NCI-H128 (cell line): ENCODE data around the gene CARS2.
"Not testable (repeated sequence)": the region's sequence is repeated elsewhere in the genome, so short reads cannot be mapped to it uniquely, and the experiment has no call there.

ENCODE experiments used
- DNase-seq: peaks from one replicate; lab custom pipeline; 2025; ENCODE audit not compliant: unreplicated experiment; lab: John Stamatoyannopoulos, UW

Gene CARS2

GRCh38 chr13:110620596-110620995, 85.3 kb downstream of the CARS2 start:
- no peak for DNase-seq

GRCh38 chr13:110618780-110619179, 87.1 kb downstream of the CARS2 start:
- no peak for DNase-seq

GRCh38 chr13:110618167-110618566, 87.7 kb downstream of the CARS2 start:
- DNase-seq: no peak

- DNase-seq: no peak
These were observed 88.4 kb downstream of the CARS2 start for GRCh38 chr13:110617321-110618072.

- peak; percentile 8 for DNase-seq
These were observed 89.5 kb downstream of the CARS2 start for GRCh38 chr13:110616103-110617101.

GRCh38 chr13:110615322-110616102, 90.4 kb downstream of the CARS2 start, which contains the start of gene NAXD:
Gene NAXD (plus strand): TSS chr13:110615545. CDS start chr13:110615602, 57 bp downstream.
- peak; percentile 54 for DNase-seq

GRCh38 chr13:110615005-110615321, 91.0 kb downstream of the CARS2 start:
- no peak for DNase-seq

GRCh38 chr13:110610955-110611595, 94.8 kb downstream of the CARS2 start:
- DNase-seq: no peak

GRCh38 chr13:110607675-110608224, 98.2 kb downstream of the CARS2 start:
- no peak for DNase-seq

- DNase-seq: not testable (repeated sequence)
These were observed 99.6 kb downstream of the CARS2 start for GRCh38 chr13:110606281-110606680.

- DNase-seq: no peak
These were observed 100.8 kb downstream of the CARS2 start for GRCh38 chr13:110605132-110605531.

GRCh38 chr13:110600980-110601379, 104.9 kb downstream of the CARS2 start:
- no peak for DNase-seq

- DNase-seq: no peak
These were observed 105.6 kb downstream of the CARS2 start for GRCh38 chr13:110600261-110600819.

GRCh38 chr13:110597041-110597689, 108.8 kb downstream of the CARS2 start:
- no peak for DNase-seq

- DNase-seq: peak; percentile 21
These were observed 112.3 kb downstream of the CARS2 start for GRCh38 chr13:110593430-110594130.

- DNase-seq: no peak
These were observed 113.3 kb downstream of the CARS2 start for GRCh38 chr13:110592665-110593064.
